GM23338 (cell line): ENCODE results near the gene CRP. TPM values are rescaled to one million over a fixed set of nuclear protein-coding genes. Genes with fewer than 3 reads are reported as not detected.

Source experiments
- ATAC-seq: fragments of 200-7000 bp; cut with Tn5 transposase; 3 replicates; pipeline ENCODE4 v1.9.1; 2020
- DNase-seq: peaks from one replicate; pipeline ENCODE4 v3.0.0-alpha.2; 2015; ENCODE audit warnings: low spot score
- H2AFZ ChIP-seq: fragments of 200-600 bp; sonication (generic); 2 replicates; pipeline ENCODE4 v1.8.0; 2016; ENCODE audit warnings: antibody characterized with exemption, mild to moderate bottlenecking, moderate library complexity
- H3F3A ChIP-seq: fragments of 200-600 bp; sonication (generic); replicated peaks from 2 replicates; pipeline ENCODE4 v1.8.0; 2017; ENCODE audit warnings: antibody characterized with exemption, mixed run types, low read depth
- H3K27ac ChIP-seq: fragments of 200-600 bp; sonication (generic); 2 replicates; pipeline ENCODE4 v1.6.1; 2016; ENCODE audit warnings: low read depth
- H3K27me3 ChIP-seq: fragments of 200-600 bp; sonication (generic); 2 replicates; pipeline ENCODE4 v1.8.0; 2016; ENCODE audit warnings: mild to moderate bottlenecking, mixed run types, moderate library complexity; ENCODE audit not compliant: insufficient read depth
- H3K36me3 ChIP-seq: fragments of 200-600 bp; sonication (generic); 2 replicates; pipeline ENCODE4 v1.8.0; 2016; ENCODE audit warnings: mild to moderate bottlenecking; ENCODE audit not compliant: insufficient read depth
- H3K4me1 ChIP-seq: fragments of 200-600 bp; sonication (generic); 2 replicates; pipeline ENCODE4 v1.8.0; 2016; ENCODE audit warnings: mild to moderate bottlenecking, moderate library complexity; ENCODE audit not compliant: insufficient read depth
- H3K4me2 ChIP-seq: fragments of 200-600 bp; sonication (generic); 2 replicates; pipeline ENCODE4 v1.7.1; 2017; ENCODE audit warnings: mixed run types
- H3K4me3 ChIP-seq: fragments of 200-600 bp; sonication (generic); 2 replicates; pipeline ENCODE4 v1.6.1; 2016; ENCODE audit warnings: mixed run types
- H3K79me2 ChIP-seq: fragments of 200-600 bp; sonication (generic); replicated peaks from 2 replicates; pipeline ENCODE4 v1.8.0; 2017; ENCODE audit warnings: mild to moderate bottlenecking; ENCODE audit not compliant: insufficient read depth
- H3K9me2 ChIP-seq: fragments of 200-600 bp; sonication (generic); 2 replicates; pipeline ENCODE4 v1.8.0; 2017; ENCODE audit not compliant: insufficient read depth
- H4K20me1 ChIP-seq: fragments of 200-600 bp; sonication (generic); replicated peaks from 2 replicates; pipeline ENCODE4 v1.8.0; 2017; ENCODE audit warnings: mild to moderate bottlenecking; ENCODE audit not compliant: insufficient read depth
- H3K27ac Mint-ChIP-seq: 2 replicates; pipeline ENCODE4 v1.8.0; 2020; ENCODE audit warnings: inconsistent platforms, mild to moderate bottlenecking, moderate library complexity, mixed read lengths
- H3K27me3 Mint-ChIP-seq: 3 replicates; pipeline ENCODE4 v1.8.0; 2022; ENCODE audit warnings: low read depth, mild to moderate bottlenecking, moderate library complexity, mixed read lengths, inconsistent platforms; ENCODE audit not compliant: insufficient read depth, poor library complexity
- H3K36me3 Mint-ChIP-seq: 3 replicates; pipeline ENCODE4 v1.8.0; 2021; ENCODE audit warnings: low read depth, mild to moderate bottlenecking, inconsistent platforms, moderate library complexity, mixed read lengths
- H3K4me1 Mint-ChIP-seq: 3 replicates; pipeline ENCODE4 v1.8.0; 2020; ENCODE audit warnings: mild to moderate bottlenecking, inconsistent platforms, mixed read lengths
- H3K4me3 Mint-ChIP-seq: 3 replicates; pipeline ENCODE4 v1.8.0; 2021; ENCODE audit warnings: moderate library complexity, mild to moderate bottlenecking, inconsistent platforms, mixed read lengths
- H3K9me3 Mint-ChIP-seq: 3 replicates; pipeline ENCODE4 v1.8.0; 2020; ENCODE audit warnings: moderate library complexity, mild to moderate bottlenecking, inconsistent platforms, mixed read lengths
- CREB1 ChIP-seq: fragments of 250-450 bp; sonication (Bioruptor Pico); IDR thresholded peaks from 2 replicates; pipeline ENCODE4 v1.5.0; 2020; ENCODE audit warnings: low read depth, mild to moderate bottlenecking, moderate library complexity
- CTCF ChIP-seq, 2 experiments: fragments of 200-600 bp in 1 of 2; sonication (generic) in 1 of 2; conservative IDR thresholded peaks; 2 replicates each; pipeline versions ENCODE4 v1.5.1 to v1.6.1; 2016 to 2017; ENCODE audit warnings: antibody characterized with exemption in 2 of 2, low read depth in 2 of 2, mild to moderate bottlenecking in 2 of 2, moderate library complexity in 1 of 2
- ETS1 ChIP-seq: IDR thresholded peaks from 2 replicates; pipeline ENCODE4 v1.6.1; 2016; ENCODE audit warnings: antibody characterized with exemption
- EZH2 ChIP-seq: fragments of 200-600 bp; sonication (generic); IDR thresholded peaks from one replicate; pipeline ENCODE4 v1.8.0; 2017; ENCODE audit warnings: antibody characterized with exemption, mild to moderate bottlenecking, low read depth; ENCODE audit not compliant: unreplicated experiment
- EZH2phosphoT487 ChIP-seq: fragments of 200-600 bp; sonication (generic); IDR thresholded peaks from one replicate; pipeline ENCODE4 v1.8.1; 2018; ENCODE audit warnings: antibody characterized with exemption; ENCODE audit not compliant: unreplicated experiment
- JUNB ChIP-seq: IDR thresholded peaks from one replicate; pipeline ENCODE4 v1.6.1; 2016; ENCODE audit warnings: antibody characterized with exemption; ENCODE audit not compliant: unreplicated experiment
- NANOG ChIP-seq: IDR thresholded peaks from 2 replicates; pipeline ENCODE4 v1.6.1; 2016; ENCODE audit warnings: antibody characterized with exemption, borderline replicate concordance
- POLR2AphosphoS5 ChIP-seq: IDR thresholded peaks from 2 replicates; pipeline ENCODE4 v1.6.1; 2016; ENCODE audit warnings: antibody characterized with exemption, low read depth
- STAT1 ChIP-seq: IDR thresholded peaks from one replicate; pipeline ENCODE4 v1.6.1; 2016; ENCODE audit warnings: antibody characterized with exemption; ENCODE audit not compliant: unreplicated experiment
- ZNF114 ChIP-seq: fragments of 250-450 bp; sonication (Bioruptor Pico); IDR thresholded peaks from 2 replicates; pipeline ENCODE4 v1.5.0; 2020; ENCODE audit warnings: mild to moderate bottlenecking, moderate library complexity
- ZNF331 ChIP-seq: fragments of 250-450 bp; sonication (Bioruptor Pico); IDR thresholded peaks from 2 replicates; pipeline ENCODE4 v1.5.0; 2020; ENCODE audit warnings: low read depth, mild to moderate bottlenecking, moderate library complexity
- polyA plus RNA-seq: library from polyadenylated mRNA; unstranded; fragments of >200 nt; fragmentation: Nextera tagmentation; extraction: Ambion mirVana; gene quantifications from 2 replicates; pipeline ENCODE4 v1.2.1, GENCODE V29; 2016
- total RNA-seq: library from RNA; depleted of rRNA; stranded (reverse); fragments of >200 nt; shearing (Covaris generic); gene quantifications from 2 replicates; pipeline ENCODE4 v1.2.3, GENCODE V29; 2014
- TF ChIP-seq, protein P1 (sequence below): IDR thresholded peaks from one replicate; pipeline ENCODE4 v1.6.1; 2018; ENCODE audit warnings: antibody characterized with exemption; ENCODE audit not compliant: unreplicated experiment

The CRP gene
- total and polyA plus RNA-seq, 2 experiments from 2014 or later, result not detected

DNA sequence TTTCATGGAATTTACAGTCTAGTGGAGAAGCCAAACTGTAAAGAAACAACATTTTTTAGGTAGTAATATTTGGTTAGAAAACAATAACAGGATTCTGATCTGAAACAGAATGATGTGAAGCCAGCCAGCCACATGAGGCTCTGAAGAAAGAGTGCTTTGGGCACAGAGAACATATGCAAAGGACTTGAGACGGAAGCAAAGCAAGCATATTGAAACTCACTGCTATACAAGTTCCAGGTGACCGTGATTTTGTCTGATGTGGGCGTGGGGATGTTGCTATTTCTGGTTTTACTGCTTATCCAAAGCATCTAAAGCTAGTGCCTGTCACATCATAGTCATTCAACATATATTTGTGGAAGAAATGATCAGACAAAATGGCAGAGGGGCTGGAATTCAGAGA, 14.7 kb downstream of the CRP start:
- no peak overlapping the region for H3K4me3 ChIP-seq
- no peaks in the 10 kb centered on the region for H3K9me3 Mint-ChIP-seq
- H3K79me2 ChIP-seq, result no peaks in the 10 kb centered on the region
- H3K27ac Mint-ChIP-seq, result no peak overlapping the region
- no peak overlapping the region for H3K4me3 Mint-ChIP-seq
- H3K36me3 ChIP-seq, result no peaks in the 10 kb centered on the region
- H3K4me1 ChIP-seq, result no peaks in the 10 kb centered on the region; the same call in 1 of the 2 replicates
- no peaks in the 10 kb centered on the region for H3K27me3 Mint-ChIP-seq
- ATAC-seq (no peak), DNase-seq (no peak)
- no peak overlapping the region for H3K27ac ChIP-seq
- H3K4me1 Mint-ChIP-seq, result peaks cover 8% of the 10 kb centered on the region
- H3K4me2 ChIP-seq, result no peak overlapping the region
- H3F3A ChIP-seq, result no peaks in the 10 kb centered on the region
- TF ChIP-seq EZH2 (no peak), CREB1 (CRISPR knock-in tag) (no peak), EZH2phosphoT487 (no peak), ZNF114 (CRISPR knock-in tag) (no peak), ETS1 (no peak), STAT1 (no peak), CTCF (conservative IDR thresholded peaks at IDR 0.05; ENCODE audit: low read depth in 2 of 2) (no peak), JUNB (no peak), POLR2AphosphoS5 (no peak), NANOG (no peak), ZNF331 (CRISPR knock-in tag) (no peak)
- 0 out of 2 replicates have a peak, but pooled peaks cover 11% of the 10 kb centered on the region for H3K9me2 ChIP-seq
- H4K20me1 ChIP-seq, result no peaks in the 10 kb centered on the region
- no peaks in the 10 kb centered on the region for H3K36me3 Mint-ChIP-seq
- H2AFZ ChIP-seq, result peak overlapping the region; percentile 89; the same call in 1 of the 2 replicates
- no peaks in the 10 kb centered on the region for H3K27me3 ChIP-seq

DNA sequence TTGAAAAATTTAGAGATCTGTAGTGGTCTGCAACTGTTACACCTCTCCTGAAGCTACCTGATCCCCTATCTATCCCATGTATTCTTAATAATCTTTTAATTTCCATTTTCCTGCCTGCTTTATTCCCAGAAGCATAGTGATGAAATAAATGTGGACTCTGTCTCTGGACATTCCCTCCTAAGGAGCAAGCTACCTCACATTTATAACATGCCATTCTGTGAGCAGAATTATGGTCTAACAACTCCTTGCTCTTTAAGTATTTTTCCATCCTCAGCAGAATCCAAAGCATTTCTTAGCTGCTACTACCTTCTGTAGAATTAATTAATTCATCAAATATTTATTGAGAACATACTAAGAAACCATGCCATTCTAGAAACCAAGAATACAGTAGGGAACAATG, 15.1 kb downstream of the CRP start:
- no peaks in the 10 kb centered on the region for H3K36me3 ChIP-seq
- H3F3A ChIP-seq, result no peaks in the 10 kb centered on the region
- H3K27me3 ChIP-seq, result no peaks in the 10 kb centered on the region
- H3K4me1 ChIP-seq, result no peaks in the 10 kb centered on the region; the same call in 1 of the 2 replicates
- H3K4me2 ChIP-seq, result no peak overlapping the region
- no peaks in the 10 kb centered on the region for H3K27me3 Mint-ChIP-seq
- H3K27ac Mint-ChIP-seq, result no peak overlapping the region
- no peaks in the 10 kb centered on the region for H4K20me1 ChIP-seq
- H3K79me2 ChIP-seq, result no peaks in the 10 kb centered on the region
- H2AFZ ChIP-seq, result peak overlapping the region; percentile 89; the same call in 1 of the 2 replicates
- ATAC-seq (no peak), DNase-seq (no peak)
- H3K4me1 Mint-ChIP-seq, result peaks cover 8% of the 10 kb centered on the region
- H3K4me3 Mint-ChIP-seq, result no peak overlapping the region
- 0 out of 2 replicates have a peak, but pooled peaks cover 7% of the 10 kb centered on the region for H3K9me2 ChIP-seq
- H3K27ac ChIP-seq, result no peak overlapping the region
- H3K9me3 Mint-ChIP-seq, result no peaks in the 10 kb centered on the region
- no peaks in the 10 kb centered on the region for H3K36me3 Mint-ChIP-seq
- no peak overlapping the region for H3K4me3 ChIP-seq
- TF ChIP-seq JUNB, result no peak
- no peak for TF ChIP-seq STAT1
- TF ChIP-seq, protein P1, sequence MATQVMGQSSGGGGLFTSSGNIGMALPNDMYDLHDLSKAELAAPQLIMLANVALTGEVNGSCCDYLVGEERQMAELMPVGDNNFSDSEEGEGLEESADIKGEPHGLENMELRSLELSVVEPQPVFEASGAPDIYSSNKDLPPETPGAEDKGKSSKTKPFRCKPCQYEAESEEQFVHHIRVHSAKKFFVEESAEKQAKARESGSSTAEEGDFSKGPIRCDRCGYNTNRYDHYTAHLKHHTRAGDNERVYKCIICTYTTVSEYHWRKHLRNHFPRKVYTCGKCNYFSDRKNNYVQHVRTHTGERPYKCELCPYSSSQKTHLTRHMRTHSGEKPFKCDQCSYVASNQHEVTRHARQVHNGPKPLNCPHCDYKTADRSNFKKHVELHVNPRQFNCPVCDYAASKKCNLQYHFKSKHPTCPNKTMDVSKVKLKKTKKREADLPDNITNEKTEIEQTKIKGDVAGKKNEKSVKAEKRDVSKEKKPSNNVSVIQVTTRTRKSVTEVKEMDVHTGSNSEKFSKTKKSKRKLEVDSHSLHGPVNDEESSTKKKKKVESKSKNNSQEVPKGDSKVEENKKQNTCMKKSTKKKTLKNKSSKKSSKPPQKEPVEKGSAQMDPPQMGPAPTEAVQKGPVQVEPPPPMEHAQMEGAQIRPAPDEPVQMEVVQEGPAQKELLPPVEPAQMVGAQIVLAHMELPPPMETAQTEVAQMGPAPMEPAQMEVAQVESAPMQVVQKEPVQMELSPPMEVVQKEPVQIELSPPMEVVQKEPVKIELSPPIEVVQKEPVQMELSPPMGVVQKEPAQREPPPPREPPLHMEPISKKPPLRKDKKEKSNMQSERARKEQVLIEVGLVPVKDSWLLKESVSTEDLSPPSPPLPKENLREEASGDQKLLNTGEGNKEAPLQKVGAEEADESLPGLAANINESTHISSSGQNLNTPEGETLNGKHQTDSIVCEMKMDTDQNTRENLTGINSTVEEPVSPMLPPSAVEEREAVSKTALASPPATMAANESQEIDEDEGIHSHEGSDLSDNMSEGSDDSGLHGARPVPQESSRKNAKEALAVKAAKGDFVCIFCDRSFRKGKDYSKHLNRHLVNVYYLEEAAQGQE, result no peak
- no peak for TF ChIP-seq CREB1 (CRISPR knock-in tag)
- no peak for TF ChIP-seq CTCF (conservative IDR thresholded peaks at IDR 0.05; ENCODE audit: low read depth in 2 of 2)
- no peak for TF ChIP-seq EZH2phosphoT487
